HG03139 (cell line): Measurements from ENCODE around the gene GNAS.
"Not testable (repeated sequence)": the region's sequence is repeated elsewhere in the genome, so short reads cannot be mapped to it uniquely, and the experiment has no call there.

Experiments
- ATAC-seq: cut with Tn5 transposase; IDR thresholded peaks from one replicate; pipeline ENCODE4 v1.9.1; 2021; ENCODE audit not compliant: unreplicated experiment

The GNAS gene

GRCh38 chr20:58923117-58923712 lies 70.7 kb downstream of the GNAS start:
- no peak for ATAC-seq

DNA sequence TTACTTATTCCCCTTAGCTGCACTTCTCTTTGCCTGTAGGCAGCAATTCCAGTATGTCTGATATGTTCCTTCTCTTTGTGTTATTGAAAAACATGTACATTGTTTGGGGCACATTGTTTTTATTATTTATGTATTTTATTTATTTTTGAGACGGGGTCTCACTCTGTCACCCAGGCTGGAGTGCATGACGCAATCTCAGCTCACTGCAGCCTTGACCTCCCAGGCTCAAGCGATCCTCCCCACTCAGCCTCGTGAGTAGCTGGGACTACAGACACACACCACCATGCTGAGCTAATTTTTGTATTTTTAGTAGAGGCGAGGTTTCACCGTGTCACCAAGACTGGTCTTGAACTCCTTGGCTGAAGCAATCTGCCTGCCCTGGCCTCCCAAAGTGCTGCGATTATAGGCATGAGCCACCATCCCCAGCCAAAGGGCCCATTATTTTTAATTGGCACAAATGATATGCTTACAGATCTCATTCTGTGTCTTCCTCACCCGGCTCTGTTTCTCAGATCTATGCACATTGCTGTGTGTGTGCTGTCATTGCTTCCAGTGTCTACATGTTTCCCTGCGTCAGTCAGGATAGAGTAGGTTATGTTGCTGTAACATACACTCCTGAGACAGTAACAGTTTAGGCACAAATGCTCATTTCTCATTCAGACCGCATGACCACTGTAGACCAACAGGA lies 74.4 kb downstream of the GNAS start:
- no peak for ATAC-seq

DNA sequence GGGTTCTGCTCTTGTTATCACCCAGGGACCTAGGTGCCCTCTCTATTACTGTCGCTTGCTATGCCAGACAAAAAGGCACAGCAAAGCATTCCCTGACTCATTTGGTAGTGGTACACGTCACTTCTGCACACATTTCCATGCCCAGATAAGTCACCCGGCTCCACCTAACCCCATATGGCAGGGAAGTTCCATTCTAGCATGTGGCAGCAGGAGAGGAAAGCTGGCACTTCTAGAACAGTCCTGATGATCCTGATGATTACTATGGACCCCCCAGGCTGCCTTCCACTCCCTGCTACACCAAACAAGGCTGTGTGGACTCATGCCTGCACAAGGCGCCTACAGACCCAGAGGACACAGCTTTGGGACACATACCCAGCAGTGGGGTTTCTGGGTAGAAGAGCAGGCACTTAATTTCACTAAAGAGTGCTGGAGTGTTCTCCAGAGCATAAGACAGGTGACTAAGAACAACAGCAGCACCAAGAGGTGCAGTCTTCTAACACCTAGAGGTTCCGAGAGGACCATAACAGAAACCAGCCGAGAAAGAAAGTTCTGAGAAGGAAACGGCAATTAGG lies 75.1 kb downstream of the GNAS start:
- no peak for ATAC-seq

GRCh38 chr20:58930496-58930895 lies 78.0 kb downstream of the GNAS start:
- no peak for ATAC-seq

- ATAC-seq: no peak
Measured at GRCh38 chr20:58932170-58932569, 79.7 kb downstream of the GNAS start.

- no peak for ATAC-seq
Measured at GRCh38 chr20:58938078-58938477, 85.6 kb downstream of the GNAS start.

GRCh38 chr20:58938541-58938940 lies 86.0 kb downstream of the GNAS start:
- ATAC-seq: no peak

DNA sequence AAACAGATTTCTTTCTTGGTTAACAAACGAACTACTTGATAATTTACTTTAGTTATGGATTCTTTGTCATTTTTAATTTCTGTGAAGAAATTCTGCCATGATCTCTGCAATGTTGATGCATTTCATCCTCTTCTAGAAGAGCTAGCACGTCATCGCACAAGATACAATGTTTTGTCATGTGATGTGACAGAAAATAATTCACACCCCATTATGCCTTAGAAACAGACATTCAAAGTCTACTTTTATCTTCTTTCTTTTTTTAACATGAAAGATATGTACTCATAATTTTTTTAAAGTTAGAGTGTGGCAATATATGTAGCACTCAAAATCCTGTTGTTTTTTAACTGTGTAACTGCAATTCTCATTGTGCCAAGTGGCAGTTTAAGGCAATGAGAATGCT lies 89.0 kb downstream of the GNAS start:
- ATAC-seq: no peak

- no peak for ATAC-seq
Measured at GRCh38 chr20:58942549-58942948, 90.0 kb downstream of the GNAS start.

GRCh38 chr20:58944610-58945009 lies 92.1 kb downstream of the GNAS start:
- no peak for ATAC-seq

GRCh38 chr20:58945965-58946631 lies 93.6 kb downstream of the GNAS start:
- ATAC-seq: no peak

DNA sequence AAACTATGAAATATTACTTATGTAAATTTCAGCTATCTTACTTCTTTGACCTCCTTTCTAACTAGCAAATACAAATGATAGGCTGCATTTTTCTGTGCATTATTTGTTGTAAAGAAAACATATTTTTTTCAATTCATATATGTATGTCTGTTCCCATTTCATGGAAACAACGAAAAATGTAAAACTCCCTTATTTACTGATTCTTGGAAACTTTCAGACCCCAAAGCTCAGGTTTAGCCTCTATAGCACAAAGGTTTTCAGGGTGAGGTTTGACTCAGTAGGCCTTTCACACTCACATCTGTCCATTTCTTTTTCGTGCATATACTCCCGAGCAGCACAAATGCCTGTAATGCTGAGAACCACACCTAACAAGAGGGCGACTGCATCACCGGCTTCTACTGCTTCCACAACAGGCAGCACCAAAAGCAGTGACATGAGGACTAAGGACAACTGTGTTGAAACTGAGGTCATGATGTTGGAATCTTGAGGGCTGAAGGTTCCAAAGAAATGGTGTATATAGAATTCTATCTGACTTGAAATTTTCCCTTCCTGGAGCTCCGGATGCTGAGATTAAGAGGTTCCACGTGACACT lies 95.4 kb downstream of the GNAS start:
- ATAC-seq: not testable (repeated sequence)

GRCh38 chr20:58950603-58951002 lies 98.1 kb downstream of the GNAS start:
- no peak for ATAC-seq

DNA sequence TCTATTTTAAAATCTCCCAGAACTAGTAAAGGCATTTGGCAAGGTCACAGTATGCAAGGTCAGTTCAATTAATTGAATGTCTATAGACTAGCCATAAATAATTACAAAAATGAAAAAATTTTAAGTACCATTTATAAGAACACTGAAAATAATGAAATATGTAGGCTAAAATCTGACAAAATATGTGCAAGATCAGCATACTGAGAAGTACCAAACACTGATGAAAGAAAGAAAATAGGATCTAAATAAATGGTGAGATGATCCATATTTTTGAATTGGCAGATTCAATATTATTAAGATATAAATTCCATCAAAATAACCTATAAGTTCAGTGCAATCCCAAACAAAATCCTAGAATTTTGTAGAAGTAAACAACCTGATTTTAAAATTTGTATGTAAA lies 100.5 kb downstream of the GNAS start:
- ATAC-seq: no peak

- ATAC-seq: no peak
Measured at GRCh38 chr20:58956078-58956477, 103.6 kb downstream of the GNAS start.

DNA sequence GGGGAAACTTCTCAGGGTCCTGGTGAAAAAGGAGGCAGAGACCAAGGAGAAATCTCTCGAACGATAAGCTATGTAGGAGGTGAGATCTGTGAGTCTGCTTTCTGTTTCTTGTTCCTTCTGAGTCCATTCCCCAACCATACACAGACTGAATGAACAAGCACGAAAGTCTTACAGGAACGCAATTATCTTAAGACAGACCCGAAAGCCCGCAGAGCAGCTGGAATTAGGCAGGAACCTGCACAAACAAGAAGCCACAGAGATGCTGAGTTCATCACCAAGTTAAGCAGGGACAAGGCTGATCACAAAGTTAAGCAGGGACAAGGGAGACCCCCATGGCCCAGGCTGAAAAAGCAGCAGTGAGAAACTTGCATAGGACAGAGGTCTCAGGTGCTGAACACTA lies 107.1 kb downstream of the GNAS start:
- ATAC-seq: no peak
